ENCODE results near the gene WDR1.

WDR1 gene

GRCh38 chr4:10104211-10104990 lies 12.2 kb downstream of the WDR1 start:
- no peaks in the 10 kb centered on the region for H3K27me3 ChIP-seq (ENCODE audit: low read depth, low read length)
- H3K4me3 ChIP-seq (ENCODE audit: low read depth in 1 of 2, low read length in 2 of 2) = peak overlapping the region in 1 of 2 donors; percentile 7
- H3K9me3 ChIP-seq (ENCODE audit: control insufficient read depth in 1 of 2, low read length in 2 of 2) = no peaks in the 10 kb centered on the region
- H3K4me1 ChIP-seq (ENCODE audit: control insufficient read depth in 1 of 2, insufficient read depth in 2 of 2, low read length in 2 of 2) = peaks cover 45 to 95% of the 10 kb centered on the region in 2 donors
- peak overlapping the region; percentile 51 for H3K27ac ChIP-seq (ENCODE audit: low read length)
- H3K36me3 ChIP-seq (ENCODE audit: control insufficient read depth in 1 of 2, insufficient read depth in 2 of 2, low read length in 2 of 2) = peaks cover 34% of the 10 kb centered on the region in 2 donors

DNA sequence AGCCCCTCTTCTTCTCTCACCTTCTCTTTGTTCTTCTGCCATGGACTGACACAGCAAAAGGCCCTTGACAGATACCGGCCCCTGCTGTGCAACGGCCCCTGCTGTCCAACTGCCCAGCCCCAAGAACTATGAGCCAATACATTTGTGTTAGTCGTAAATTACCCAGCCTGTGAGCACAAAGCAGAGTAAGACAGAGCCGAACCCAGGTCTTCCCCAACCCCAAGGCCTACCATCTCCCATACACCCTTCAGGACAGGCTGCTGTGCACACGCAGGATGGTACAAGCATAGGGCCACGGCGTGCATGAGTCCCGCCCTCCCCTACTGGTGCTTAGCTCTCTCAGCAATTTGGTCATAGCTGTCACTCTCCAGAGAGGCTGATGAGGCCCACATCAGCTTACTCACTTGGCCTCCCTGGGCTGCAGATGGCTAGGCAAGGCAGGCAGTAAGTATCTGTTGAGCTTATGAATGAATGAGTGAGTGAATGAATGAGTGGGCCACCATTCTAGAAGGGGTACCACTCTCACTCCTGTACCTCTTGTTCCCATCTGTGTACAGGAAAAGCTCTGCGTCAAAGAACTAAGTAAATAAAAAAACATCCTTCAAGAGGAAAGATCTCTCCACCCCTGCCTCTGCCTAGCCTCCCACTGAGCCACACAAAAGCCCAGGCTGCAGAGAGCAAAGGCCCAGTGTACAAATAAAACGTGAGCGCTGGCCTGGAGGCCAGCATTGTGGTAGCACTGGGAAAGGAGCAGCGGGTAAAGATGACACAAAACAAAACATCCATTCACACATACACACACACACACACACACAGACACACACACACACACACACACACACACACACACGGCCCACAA lies 13.9 kb downstream of the WDR1 start:
- Histone ChIP-seq H3K27ac (ENCODE audit: low read length) (no peak overlapping the region), H3K4me3 (ENCODE audit: low read depth in 1 of 2, low read length in 2 of 2) (no peak overlapping the region), H3K9me3 (ENCODE audit: control insufficient read depth in 1 of 2, low read length in 2 of 2) (no peaks in the 10 kb centered on the region), H3K36me3 (ENCODE audit: control insufficient read depth in 1 of 2, insufficient read depth in 2 of 2, low read length in 2 of 2) (peaks cover 36 to 38% of the 10 kb centered on the region in 2 donors), H3K4me1 (ENCODE audit: control insufficient read depth in 1 of 2, insufficient read depth in 2 of 2, low read length in 2 of 2) (peaks cover 29 to 81% of the 10 kb centered on the region in 2 donors), H3K27me3 (ENCODE audit: low read depth, low read length) (no peaks in the 10 kb centered on the region)

DNA sequence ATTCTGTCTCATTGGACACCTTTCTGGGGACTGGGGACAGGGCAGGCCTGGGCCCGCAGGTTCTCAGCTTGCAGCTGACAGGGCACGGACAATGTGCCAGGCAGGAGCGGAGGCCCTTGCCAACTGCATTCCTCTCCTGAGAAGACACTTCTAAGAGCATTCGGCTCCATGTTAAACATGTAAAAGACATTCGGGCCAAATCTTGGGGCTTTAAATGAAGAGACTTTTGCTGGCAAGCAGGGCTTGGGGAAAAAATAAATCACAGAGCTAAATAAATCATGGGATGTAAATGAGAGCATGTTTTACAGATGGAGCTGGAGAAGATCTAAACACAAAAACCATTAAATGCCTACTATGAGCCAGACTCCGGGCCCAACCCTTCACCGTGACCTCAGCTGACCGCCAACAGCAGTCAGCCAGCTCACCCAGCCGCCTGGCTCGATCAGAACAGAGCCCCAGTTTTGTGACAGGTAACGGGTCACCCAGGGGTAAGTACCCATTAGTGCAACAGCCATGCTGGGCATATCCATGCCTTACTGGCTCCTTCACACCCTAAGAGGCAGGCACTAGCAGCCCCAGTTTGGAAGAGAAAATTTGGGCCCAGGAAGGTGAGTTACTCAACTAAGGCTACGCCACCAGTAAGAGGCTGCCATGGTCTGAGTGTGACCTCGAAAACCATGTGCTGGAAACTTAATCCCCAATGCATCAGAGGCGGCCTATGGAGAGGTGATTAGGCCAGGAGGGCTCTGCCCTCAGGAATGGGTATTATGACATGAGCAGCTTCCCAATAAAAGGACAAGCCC lies 14.7 kb downstream of the WDR1 start:
- no peaks in the 10 kb centered on the region for H3K9me3 ChIP-seq (ENCODE audit: control insufficient read depth in 1 of 2, low read length in 2 of 2)
- H3K27ac ChIP-seq (ENCODE audit: low read length) = peak overlapping the region; percentile 60
- no peaks in the 10 kb centered on the region for H3K27me3 ChIP-seq (ENCODE audit: low read depth, low read length)
- peaks cover 40 to 44% of the 10 kb centered on the region in 2 donors for H3K36me3 ChIP-seq (ENCODE audit: control insufficient read depth in 1 of 2, insufficient read depth in 2 of 2, low read length in 2 of 2)
- H3K4me3 ChIP-seq (ENCODE audit: low read depth in 1 of 2, low read length in 2 of 2) = no peak overlapping the region
- H3K4me1 ChIP-seq (ENCODE audit: control insufficient read depth in 1 of 2, insufficient read depth in 2 of 2, low read length in 2 of 2) = peaks cover 24 to 79% of the 10 kb centered on the region in 2 donors

DNA sequence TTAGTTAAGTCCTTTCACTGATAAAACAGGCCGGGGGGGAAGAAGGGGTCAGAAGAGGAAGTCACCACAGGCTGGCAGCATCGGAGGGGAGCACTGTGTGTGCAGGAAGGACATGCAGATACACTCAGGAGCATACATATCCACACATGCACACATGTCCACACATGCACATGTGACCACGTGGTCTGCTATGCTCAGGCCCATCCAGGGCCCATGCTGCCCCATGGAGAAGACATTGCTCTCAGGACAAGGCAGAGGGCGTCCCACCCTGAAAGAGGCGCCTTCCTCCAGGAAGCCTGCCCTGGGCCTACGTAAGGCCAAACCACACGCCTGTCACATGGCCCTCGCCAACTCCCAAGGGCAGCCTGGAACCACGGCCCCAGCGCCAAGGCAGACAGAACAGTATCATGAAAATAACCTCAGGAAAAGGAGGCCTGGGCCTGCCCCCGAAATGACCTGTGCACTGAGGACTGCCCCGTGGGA lies 15.8 kb downstream of the WDR1 start:
- Histone ChIP-seq H3K9me3 (ENCODE audit: control insufficient read depth in 1 of 2, low read length in 2 of 2) (no peaks in the 10 kb centered on the region), H3K27me3 (ENCODE audit: low read depth, low read length) (no peaks in the 10 kb centered on the region), H3K27ac (ENCODE audit: low read length) (no peak overlapping the region), H3K36me3 (ENCODE audit: control insufficient read depth in 1 of 2, insufficient read depth in 2 of 2, low read length in 2 of 2) (peaks cover 51 to 54% of the 10 kb centered on the region in 2 donors), H3K4me1 (ENCODE audit: control insufficient read depth in 1 of 2, insufficient read depth in 2 of 2, low read length in 2 of 2) (peaks cover 28 to 81% of the 10 kb centered on the region in 2 donors), H3K4me3 (ENCODE audit: low read depth in 1 of 2, low read length in 2 of 2) (no peak overlapping the region)

- Histone ChIP-seq H3K27ac (ENCODE audit: low read length) (no peak overlapping the region), H3K36me3 (ENCODE audit: control insufficient read depth in 1 of 2, insufficient read depth in 2 of 2, low read length in 2 of 2) (peaks cover 56 to 61% of the 10 kb centered on the region in 2 donors)
These were observed 16.9 kb downstream of the WDR1 start for GRCh38 chr4:10099499-10100325.

DNA sequence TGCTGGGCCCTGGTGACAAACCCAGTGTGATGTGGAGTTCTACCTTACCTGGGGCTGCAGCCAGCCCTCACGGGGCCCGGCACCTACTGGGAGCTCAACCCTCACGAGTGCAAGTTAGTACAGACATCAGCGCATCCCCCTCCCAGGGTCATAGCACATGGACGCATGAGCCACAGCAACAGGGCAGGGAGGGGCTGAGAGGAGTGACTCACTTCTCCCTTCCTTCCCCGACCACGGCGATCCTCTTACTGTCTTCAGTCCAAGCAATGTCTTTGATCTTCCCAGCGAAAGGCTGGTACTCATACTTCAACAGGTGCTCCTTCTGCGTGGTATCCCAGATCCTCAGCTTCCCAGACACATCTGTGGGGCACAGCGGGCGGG lies 17.8 kb downstream of the WDR1 start:
- H3K9me3 ChIP-seq (ENCODE audit: control insufficient read depth in 1 of 2, low read length in 2 of 2) = no peaks in the 10 kb centered on the region
- no peaks in the 10 kb centered on the region for H3K27me3 ChIP-seq (ENCODE audit: low read depth, low read length)
- no peak overlapping the region for H3K27ac ChIP-seq (ENCODE audit: low read length)
- peaks cover 26 to 81% of the 10 kb centered on the region in 2 donors for H3K4me1 ChIP-seq (ENCODE audit: control insufficient read depth in 1 of 2, insufficient read depth in 2 of 2, low read length in 2 of 2)
- H3K36me3 ChIP-seq (ENCODE audit: control insufficient read depth in 1 of 2, insufficient read depth in 2 of 2, low read length in 2 of 2) = peaks cover 56 to 69% of the 10 kb centered on the region in 2 donors
- no peak overlapping the region for H3K4me3 ChIP-seq (ENCODE audit: low read depth in 1 of 2, low read length in 2 of 2)

More at GRCh38 chr4:10099499-10100325, 16.9 kb downstream of the WDR1 start:
- Histone ChIP-seq H3K4me1 (ENCODE audit: control insufficient read depth in 1 of 2, insufficient read depth in 2 of 2, low read length in 2 of 2) (peaks cover 20 to 81% of the 10 kb centered on the region in 2 donors), H3K9me3 (ENCODE audit: control insufficient read depth in 1 of 2, low read length in 2 of 2) (no peaks in the 10 kb centered on the region), H3K27me3 (ENCODE audit: low read depth, low read length) (no peaks in the 10 kb centered on the region), H3K4me3 (ENCODE audit: low read depth in 1 of 2, low read length in 2 of 2) (no peak overlapping the region)

DNA sequence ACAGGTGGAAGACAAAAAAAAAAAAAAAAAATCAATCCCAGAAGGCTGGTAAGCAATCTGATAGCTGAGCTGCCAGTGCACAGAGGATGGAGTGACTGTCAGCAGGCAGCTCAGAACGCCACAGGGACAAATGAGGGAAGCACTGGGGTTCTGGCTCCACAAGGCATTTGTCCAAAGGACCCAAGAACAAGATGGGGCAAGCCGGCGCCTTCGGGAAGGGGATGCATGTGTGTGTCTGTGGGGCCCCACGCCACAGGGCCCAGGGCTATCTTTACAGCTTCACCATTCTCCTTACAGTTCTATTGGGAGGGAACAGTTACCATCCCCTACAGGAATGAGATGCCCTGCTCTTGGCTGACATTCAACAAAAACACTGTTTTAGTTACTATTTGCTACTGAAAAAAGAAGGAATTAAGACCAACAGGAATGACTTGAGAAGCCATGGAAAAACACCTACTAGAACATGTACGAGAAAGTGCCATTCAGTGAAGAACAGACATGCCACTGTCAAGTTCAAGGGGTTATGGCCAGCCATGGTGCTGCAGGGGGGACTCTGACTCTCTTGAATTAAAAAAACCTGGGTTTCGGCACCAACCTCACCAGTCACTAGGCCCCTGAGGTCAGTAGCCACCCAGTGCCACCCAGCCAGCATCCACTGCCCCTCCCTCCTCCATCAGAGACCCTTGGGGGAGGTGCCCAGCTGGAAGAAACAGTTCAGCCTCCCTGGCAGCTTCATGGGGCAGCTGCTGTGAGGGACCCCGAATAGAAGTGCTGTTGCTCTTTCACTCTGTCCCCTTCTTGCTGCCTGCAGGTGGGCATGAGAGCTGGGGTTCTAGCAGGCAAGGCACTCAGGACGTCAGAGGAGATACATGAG lies 18.5 kb downstream of the WDR1 start:
- no peaks in the 10 kb centered on the region for H3K9me3 ChIP-seq (ENCODE audit: control insufficient read depth in 1 of 2, low read length in 2 of 2)
- H3K27me3 ChIP-seq (ENCODE audit: low read depth, low read length) = no peaks in the 10 kb centered on the region
- peaks cover 56 to 75% of the 10 kb centered on the region in 2 donors for H3K36me3 ChIP-seq (ENCODE audit: control insufficient read depth in 1 of 2, insufficient read depth in 2 of 2, low read length in 2 of 2)
- H3K4me1 ChIP-seq (ENCODE audit: control insufficient read depth in 1 of 2, insufficient read depth in 2 of 2, low read length in 2 of 2) = peaks cover 31 to 81% of the 10 kb centered on the region in 2 donors
- no peak overlapping the region for H3K4me3 ChIP-seq (ENCODE audit: low read depth in 1 of 2, low read length in 2 of 2)
- peak overlapping the region; percentile 76 for H3K27ac ChIP-seq (ENCODE audit: low read length)

GRCh38 chr4:10096978-10097335 lies 19.6 kb downstream of the WDR1 start:
- Histone ChIP-seq H3K4me1 (ENCODE audit: control insufficient read depth in 1 of 2, insufficient read depth in 2 of 2, low read length in 2 of 2) (peaks cover 29 to 81% of the 10 kb centered on the region in 2 donors), H3K36me3 (ENCODE audit: control insufficient read depth in 1 of 2, insufficient read depth in 2 of 2, low read length in 2 of 2) (peaks cover 52 to 69% of the 10 kb centered on the region in 2 donors), H3K4me3 (ENCODE audit: low read depth in 1 of 2, low read length in 2 of 2) (no peak overlapping the region), H3K27ac (ENCODE audit: low read length) (peak overlapping the region; percentile 76), H3K9me3 (ENCODE audit: control insufficient read depth in 1 of 2, low read length in 2 of 2) (no peaks in the 10 kb centered on the region), H3K27me3 (ENCODE audit: low read depth, low read length) (no peaks in the 10 kb centered on the region)

- Histone ChIP-seq H3K36me3 (ENCODE audit: control insufficient read depth in 1 of 2, insufficient read depth in 2 of 2, low read length in 2 of 2) (peaks cover 58 to 74% of the 10 kb centered on the region in 2 donors), H3K27ac (ENCODE audit: low read length) (peak overlapping the region; percentile 76), H3K4me1 (ENCODE audit: control insufficient read depth in 1 of 2, insufficient read depth in 2 of 2, low read length in 2 of 2) (peaks cover 28 to 79% of the 10 kb centered on the region in 2 donors), H3K4me3 (ENCODE audit: low read depth in 1 of 2, low read length in 2 of 2) (no peak overlapping the region), H3K9me3 (ENCODE audit: control insufficient read depth in 1 of 2, low read length in 2 of 2) (no peaks in the 10 kb centered on the region), H3K27me3 (ENCODE audit: low read depth, low read length) (no peaks in the 10 kb centered on the region)
These were observed 20.2 kb downstream of the WDR1 start for GRCh38 chr4:10096201-10096977.
